A549 (cell line): ENCODE data around the gene LYPD6B. TPM values are rescaled to one million over a fixed set of nuclear protein-coding genes. Genes with fewer than 3 reads are reported as not detected.

Experiments used
- ATAC-seq, 2 experiments: fragments of 200-7000 bp in 1 of 2; fragments of >200 bp in 1 of 2; cut with Nextera tagmentation in 1 of 2; cut with Tn5 transposase in 1 of 2; 3 replicates each; pipeline versions ENCODE4 v1.8.0 to v1.9.1; 2018 to 2020; ENCODE audit warnings: mild to moderate bottlenecking in 1 of 2, moderate library complexity in 1 of 2
- CTCF ChIA-PET: fragments of 300-600 bp; sonication (Branson Sonifier 250); formaldehyde crosslinking; extraction: SDS; loops from one replicate; lab custom pipeline; 2021; ENCODE audit warnings: antibody characterized with exemption, inconsistent platforms; lab: Yijun Ruan, JAX
- POLR2A ChIA-PET: fragments of 350-600 bp; formaldehyde crosslinking; extraction: SDS; loops from one replicate; lab custom pipeline; 2021; ENCODE audit warnings: antibody characterized with exemption, inconsistent platforms; lab: Yijun Ruan, JAX
- DNase-seq, 2 experiments: peaks; one replicate each; pipeline versions ENCODE4 v3.0.0 to v3.0.0-alpha.2; 2011 to 2016; ENCODE audit warnings: low read depth in 1 of 2, low spot score in 1 of 2
- FAIRE-seq: peaks from 2 replicates; lab custom pipeline; 2011; peaks lifted over from hg19 to GRCh38; lab: Jason Lieb, UNC
- H3K27ac ChIP-seq, 2 experiments: fragments of >200 bp; sonication (Bioruptor Twin); formaldehyde crosslinking; 3 replicates each; pipeline ENCODE4 v1.5.1; 2016 to 2017
- H3K4me1 ChIP-seq: fragments of >200 bp; sonication (Bioruptor Twin); formaldehyde crosslinking; 3 replicates; pipeline ENCODE4 v1.6.1; 2016
- H3K4me2 ChIP-seq: fragments of >200 bp; sonication (Bioruptor Twin); formaldehyde crosslinking; 3 replicates; pipeline ENCODE4 v1.6.1; 2016
- H3K4me3 ChIP-seq: fragments of >200 bp; sonication (Bioruptor Twin); formaldehyde crosslinking; 3 replicates; pipeline ENCODE4 v1.5.1; 2016
- H3K9me3 ChIP-seq: fragments of >200 bp; sonication (Bioruptor Twin); formaldehyde crosslinking; 3 replicates; pipeline ENCODE4 v1.6.1; 2016
- ATOH8 ChIP-seq: fragments of 250-450 bp; sonication (Bioruptor Pico); IDR thresholded peaks from 2 replicates; pipeline ENCODE4 v1.5.0; 2020; ENCODE audit warnings: low read depth, mild to moderate bottlenecking, moderate library complexity
- BCL3 ChIP-seq: fragments of >200 bp; sonication (Bioruptor Twin); formaldehyde crosslinking; IDR thresholded peaks from 3 replicates; pipeline ENCODE4 v1.6.1; 2016
- CBX8 ChIP-seq: fragments of 200-600 bp; sonication (generic); IDR thresholded peaks from 2 replicates; pipeline ENCODE4 v1.6.1; 2016
- CEBPB ChIP-seq, 2 experiments: fragments of >200 bp in 1 of 2; sonication (Bioruptor Twin) in 1 of 2; formaldehyde crosslinking in 1 of 2; IDR thresholded peaks; 2 replicates each; pipeline ENCODE4 v1.6.1; 2012 to 2016
- CHD2 ChIP-seq: fragments of 150-350 bp; IDR thresholded peaks from 2 replicates; pipeline ENCODE4 v1.6.1; 2014; ENCODE audit warnings: low read length; ENCODE audit not compliant: partially characterized antibody
- CHD4 ChIP-seq: fragments of 200-600 bp; sonication (generic); IDR thresholded peaks from 2 replicates; pipeline ENCODE4 v1.6.1; 2016; ENCODE audit warnings: antibody characterized with exemption, mild to moderate bottlenecking, borderline replicate concordance
- EHMT2 ChIP-seq: fragments of 200-600 bp; sonication (generic); IDR thresholded peaks from 2 replicates; pipeline ENCODE4 v1.6.1; 2016; ENCODE audit warnings: antibody characterized with exemption, low read depth, mild to moderate bottlenecking, moderate library complexity
- GATA3 ChIP-seq: IDR thresholded peaks from 2 replicates; pipeline ENCODE4 v1.6.1; 2012; ENCODE audit warnings: borderline replicate concordance
- HEYL ChIP-seq: fragments of 250-450 bp; sonication (Bioruptor Pico); IDR thresholded peaks from 2 replicates; pipeline ENCODE4 v1.8.0; 2021; ENCODE audit warnings: mild to moderate bottlenecking, moderate library complexity
- HOXA7 ChIP-seq: fragments of 250-450 bp; sonication (Bioruptor Pico); IDR thresholded peaks from 2 replicates; pipeline ENCODE4 v1.5.0; 2020; ENCODE audit warnings: mild to moderate bottlenecking, moderate library complexity
- KDM5A ChIP-seq: fragments of 200-600 bp; sonication (generic); IDR thresholded peaks from 2 replicates; pipeline ENCODE4 v1.6.1; 2016; ENCODE audit warnings: antibody characterized with exemption, mild to moderate bottlenecking
- MAZ ChIP-seq: fragments of 150-350 bp; IDR thresholded peaks from 2 replicates; pipeline ENCODE4 v1.6.1; 2014; ENCODE audit warnings: antibody characterized with exemption, low read depth, low read length, borderline replicate concordance
- PBX3 ChIP-seq: IDR thresholded peaks from 2 replicates; pipeline ENCODE4 v1.6.1; 2012
- RNF2 ChIP-seq: fragments of 200-600 bp; sonication (generic); IDR thresholded peaks from 2 replicates; pipeline ENCODE4 v1.6.1; 2016; ENCODE audit warnings: low read depth, mild to moderate bottlenecking, antibody characterized with exemption, moderate library complexity, borderline replicate concordance
- SMC3 ChIP-seq: fragments of >200 bp; sonication (Bioruptor Twin); formaldehyde crosslinking; IDR thresholded peaks from 3 replicates; pipeline ENCODE4 v1.6.1; 2018; ENCODE audit warnings: inconsistent platforms
- ZFP36 ChIP-seq: fragments of 450-650 bp; IDR thresholded peaks from 2 replicates; pipeline ENCODE4 v1.6.1; 2014; ENCODE audit warnings: borderline replicate concordance; ENCODE audit not compliant: partially characterized antibody
- WGBS: methylation state at CpG from one replicate; pipeline ENCODE4 v1.1.6; 2017; ENCODE audit errors: missing lambda C conversion rate; 5-methylcytosine and 5-hydroxymethylcytosine counted together
- polyA plus RNA-seq, 4 experiments: library from polyadenylated mRNA; depleted of rRNA in 3 of 4; stranded (reverse); fragments of >200 nt; fragmentation: RNase III in 1 of 4; extraction: RNeasy Plus Mini Kit Qiagen cat#74134 plus additional on column Dnase treatment in 1 of 4; gene quantifications; 2 replicates in 3 of 4; 3 replicates in 1 of 4; pipeline ENCODE4 v1.2.3, GENCODE V29; 2011 to 2017

The LYPD6B gene
- polyA plus RNA-seq, 2 of the 4 experiments (the other 2 are of a cell fraction) = not detected

GRCh38 chr2:149058936-149059335 lies 20.4 kb downstream of the LYPD6B start (continued):
- TF ChIP-seq CEBPB (IDR thresholded peaks at IDR 0.05) (no peak), BCL3 (no peak)

GRCh38 chr2:149059822-149060221 lies 21.3 kb downstream of the LYPD6B start:
- 20% methylated on average over 1 of the region's 1 CpG for WGBS
- TF ChIP-seq PBX3 (no peak), ZFP36 (no peak), SMC3 (no peak), CBX8 (no peak), ATOH8 (CRISPR knock-in tag) (no peak)
- no peak for FAIRE-seq
- H3K4me3 ChIP-seq = no peak overlapping the region
- DNase-seq = no peak
- no peaks in the 10 kb centered on the region for H3K9me3 ChIP-seq
- no peak for ATAC-seq
- H3K4me2 ChIP-seq = no peak overlapping the region
- POLR2A ChIA-PET = no interaction called here
- CTCF ChIA-PET = interaction anchor here (1.4 kb wide), 1 partner anchor 43 kb away, joined by 3 read pairs; no protein-coding TSS in a partner anchor
- H3K4me1 ChIP-seq = no peaks in the 10 kb centered on the region
- H3K27ac ChIP-seq = no peak overlapping the region

GRCh38 chr2:149061133-149061745 lies 22.7 kb downstream of the LYPD6B start:
- Histone ChIP-seq H3K4me2 (no peak overlapping the region), H3K27ac (no peak overlapping the region), H3K4me3 (no peak overlapping the region), H3K9me3 (no peaks in the 10 kb centered on the region), H3K4me1 (no peaks in the 10 kb centered on the region)
- ATAC-seq (no peak), DNase-seq (no peak), FAIRE-seq (no peak)
- WGBS = 25% methylated on average over 2 of the region's 2 CpGs
- POLR2A ChIA-PET = no interaction called here
- TF ChIP-seq SMC3 (no peak), CHD4 (no peak), BCL3 (no peak), HOXA7 (CRISPR knock-in tag) (no peak), RNF2 (no peak), CBX8 (no peak), ATOH8 (CRISPR knock-in tag) (no peak), MAZ (no peak), KDM5A (no peak), HEYL (CRISPR knock-in tag) (no peak), ZFP36 (no peak), GATA3 (no peak), CHD2 (no peak), EHMT2 (no peak)
- CTCF ChIA-PET = no interaction called here
